ENCODE measurements around the gene C5orf63. TPM values are rescaled to one million over a fixed set of nuclear protein-coding genes. Genes with fewer than 3 reads are reported as not detected.

Gene C5orf63
- total and polyA plus RNA-seq, 9 of the 15 experiments (the other 6 are each of a cell fraction or from before 2014, with no cell fraction given): 1.8 to 24.6 (median 6.2) TPM

DNA sequence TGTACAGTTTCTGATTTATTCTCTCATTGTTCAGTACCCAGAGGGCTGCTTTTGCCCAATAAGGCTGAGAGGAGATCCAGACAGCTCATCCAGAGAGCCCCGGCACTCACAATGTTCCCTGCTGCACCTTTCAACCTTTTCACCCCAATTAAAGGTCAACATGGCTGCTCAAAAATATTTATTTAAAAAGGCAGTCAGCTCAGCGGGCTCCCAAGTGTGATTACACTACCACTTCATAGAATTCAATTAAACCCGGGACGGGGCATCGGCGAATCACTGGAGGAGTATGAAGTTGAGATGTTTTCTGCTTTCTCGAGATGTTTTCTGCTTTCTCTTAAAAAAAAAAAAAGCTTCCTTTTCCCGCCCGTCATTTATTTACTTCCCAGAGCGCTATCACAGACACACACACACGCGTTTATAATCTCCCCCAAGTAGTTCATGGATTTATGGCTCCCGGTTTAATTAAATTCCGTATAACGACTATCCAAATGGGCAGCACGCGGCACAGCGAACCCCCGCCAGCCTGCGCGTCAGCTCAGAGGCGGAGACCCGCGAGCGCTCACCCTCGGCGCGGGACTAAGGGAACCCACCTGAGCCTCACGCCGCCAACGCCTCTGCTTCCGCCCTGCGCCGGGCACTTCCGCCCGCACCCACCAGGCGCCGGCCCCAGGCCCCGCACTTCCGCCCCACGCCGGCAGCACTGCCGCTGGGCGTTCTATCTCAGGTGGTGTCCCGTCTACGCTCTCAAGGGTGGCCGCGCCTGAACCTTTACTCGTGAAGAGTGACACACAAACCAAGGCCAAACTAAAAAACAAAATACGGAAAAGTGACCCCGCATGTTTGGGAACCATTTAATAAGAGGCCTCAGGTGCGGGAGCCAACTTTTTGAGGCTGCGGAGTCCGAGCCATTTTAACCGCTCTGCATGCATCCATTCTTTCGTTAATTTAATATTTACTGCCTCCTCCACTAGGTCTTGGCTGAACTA lies at the start of gene C5orf63 (continued):
- TF ChIP-seq PYGO2 (tag; IDR thresholded peaks at IDR 0.05): no peak
- TF ChIP-seq, protein P1, sequence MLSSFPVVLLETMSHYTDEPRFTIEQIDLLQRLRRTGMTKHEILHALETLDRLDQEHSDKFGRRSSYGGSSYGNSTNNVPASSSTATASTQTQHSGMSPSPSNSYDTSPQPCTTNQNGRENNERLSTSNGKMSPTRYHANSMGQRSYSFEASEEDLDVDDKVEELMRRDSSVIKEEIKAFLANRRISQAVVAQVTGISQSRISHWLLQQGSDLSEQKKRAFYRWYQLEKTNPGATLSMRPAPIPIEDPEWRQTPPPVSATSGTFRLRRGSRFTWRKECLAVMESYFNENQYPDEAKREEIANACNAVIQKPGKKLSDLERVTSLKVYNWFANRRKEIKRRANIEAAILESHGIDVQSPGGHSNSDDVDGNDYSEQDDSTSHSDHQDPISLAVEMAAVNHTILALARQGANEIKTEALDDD (IDR thresholded peaks at IDR 0.05): no peak
- peak; percentile 51 for TF ChIP-seq L3MBTL2 (IDR thresholded peaks at IDR 0.05)
- peak; percentile 64 for TF ChIP-seq EGR1 (conservative IDR thresholded peaks at IDR 0.05)
- TF ChIP-seq TAF1 (IDR thresholded peaks at IDR 0.05; ENCODE audit: control insufficient read depth, extremely low read depth, insufficient read depth, low read length, severe bottlenecking): peak; percentile 50
- TF ChIP-seq, protein P2, sequence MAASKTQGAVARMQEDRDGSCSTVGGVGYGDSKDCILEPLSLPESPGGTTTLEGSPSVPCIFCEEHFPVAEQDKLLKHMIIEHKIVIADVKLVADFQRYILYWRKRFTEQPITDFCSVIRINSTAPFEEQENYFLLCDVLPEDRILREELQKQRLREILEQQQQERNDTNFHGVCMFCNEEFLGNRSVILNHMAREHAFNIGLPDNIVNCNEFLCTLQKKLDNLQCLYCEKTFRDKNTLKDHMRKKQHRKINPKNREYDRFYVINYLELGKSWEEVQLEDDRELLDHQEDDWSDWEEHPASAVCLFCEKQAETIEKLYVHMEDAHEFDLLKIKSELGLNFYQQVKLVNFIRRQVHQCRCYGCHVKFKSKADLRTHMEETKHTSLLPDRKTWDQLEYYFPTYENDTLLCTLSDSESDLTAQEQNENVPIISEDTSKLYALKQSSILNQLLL (CRISPR knock-in tag; IDR thresholded peaks at IDR 0.05; ENCODE audit: borderline replicate concordance): no peak
- TF ChIP-seq SAFB2 (IDR thresholded peaks at IDR 0.05; ENCODE audit: borderline replicate concordance, low read depth, low read length, severe bottlenecking): no peak
- TF ChIP-seq TBP (optimal IDR thresholded peaks at IDR 0.05; ENCODE audit: low read depth, low read length): peak; percentile 37
- no peak for TF ChIP-seq MTA1 (IDR thresholded peaks at IDR 0.05; ENCODE audit: borderline replicate concordance)
- no peak for TF ChIP-seq ZNF184 (CRISPR knock-in tag; IDR thresholded peaks at IDR 0.05)
- no peak for TF ChIP-seq RUNX1 (IDR thresholded peaks at IDR 0.05; ENCODE audit: low read depth)
- TF ChIP-seq, protein P3, sequence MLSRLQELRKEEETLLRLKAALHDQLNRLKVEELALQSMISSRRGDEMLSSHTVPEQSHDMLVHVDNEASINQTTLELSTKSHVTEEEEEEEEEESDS (CRISPR knock-in tag; IDR thresholded peaks at IDR 0.05): no peak
- TF ChIP-seq ZNF3 (CRISPR knock-in tag; IDR thresholded peaks at IDR 0.05): no peak
- no peak for TF ChIP-seq MED1 (CRISPR knock-in tag; IDR thresholded peaks at IDR 0.05; ENCODE audit: borderline replicate concordance)
- TF ChIP-seq, protein P4, sequence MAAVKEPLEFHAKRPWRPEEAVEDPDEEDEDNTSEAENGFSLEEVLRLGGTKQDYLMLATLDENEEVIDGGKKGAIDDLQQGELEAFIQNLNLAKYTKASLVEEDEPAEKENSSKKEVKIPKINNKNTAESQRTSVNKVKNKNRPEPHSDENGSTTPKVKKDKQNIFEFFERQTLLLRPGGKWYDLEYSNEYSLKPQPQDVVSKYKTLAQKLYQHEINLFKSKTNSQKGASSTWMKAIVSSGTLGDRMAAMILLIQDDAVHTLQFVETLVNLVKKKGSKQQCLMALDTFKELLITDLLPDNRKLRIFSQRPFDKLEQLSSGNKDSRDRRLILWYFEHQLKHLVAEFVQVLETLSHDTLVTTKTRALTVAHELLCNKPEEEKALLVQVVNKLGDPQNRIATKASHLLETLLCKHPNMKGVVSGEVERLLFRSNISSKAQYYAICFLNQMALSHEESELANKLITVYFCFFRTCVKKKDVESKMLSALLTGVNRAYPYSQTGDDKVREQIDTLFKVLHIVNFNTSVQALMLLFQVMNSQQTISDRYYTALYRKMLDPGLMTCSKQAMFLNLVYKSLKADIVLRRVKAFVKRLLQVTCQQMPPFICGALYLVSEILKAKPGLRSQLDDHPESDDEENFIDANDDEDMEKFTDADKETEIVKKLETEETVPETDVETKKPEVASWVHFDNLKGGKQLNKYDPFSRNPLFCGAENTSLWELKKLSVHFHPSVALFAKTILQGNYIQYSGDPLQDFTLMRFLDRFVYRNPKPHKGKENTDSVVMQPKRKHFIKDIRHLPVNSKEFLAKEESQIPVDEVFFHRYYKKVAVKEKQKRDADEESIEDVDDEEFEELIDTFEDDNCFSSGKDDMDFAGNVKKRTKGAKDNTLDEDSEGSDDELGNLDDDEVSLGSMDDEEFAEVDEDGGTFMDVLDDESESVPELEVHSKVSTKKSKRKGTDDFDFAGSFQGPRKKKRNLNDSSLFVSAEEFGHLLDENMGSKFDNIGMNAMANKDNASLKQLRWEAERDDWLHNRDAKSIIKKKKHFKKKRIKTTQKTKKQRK (IDR thresholded peaks at IDR 0.05; ENCODE audit: borderline replicate concordance, low read depth, low read length): no peak
- TF ChIP-seq GTF2E2 (tag; IDR thresholded peaks at IDR 0.05): no peak
- no peak for TF ChIP-seq EZH2 (IDR thresholded peaks at IDR 0.05; ENCODE audit: borderline replicate concordance, low read depth, low read length)
- TF ChIP-seq NEUROD1 (IDR thresholded peaks at IDR 0.05; ENCODE audit: borderline replicate concordance, low read depth, low read length, partially characterized antibody): no peak
- no peak for TF ChIP-seq ZNF347 (CRISPR knock-in tag; IDR thresholded peaks at IDR 0.05; ENCODE audit: low read depth)
- no peak for TF ChIP-seq JUN (IDR thresholded peaks at IDR 0.05; ENCODE audit: borderline replicate concordance, low read depth, low read length)
- no peak for TF ChIP-seq JUN (CRISPR knock-in tag; IDR thresholded peaks at IDR 0.05; ENCODE audit: borderline replicate concordance)
- no peak for TF ChIP-seq TRIM24 (IDR thresholded peaks at IDR 0.05)
- TF ChIP-seq ZKSCAN1 (IDR thresholded peaks at IDR 0.05; ENCODE audit: low read depth, low read length): no peak
